Esophagus squamous epithelium (tissue), 5 donors: ENCODE results near the gene SH2D1B. TPM values are rescaled to one million over a fixed set of nuclear protein-coding genes. Genes with fewer than 3 reads are reported as not detected.
A peak's percentile ranks its signal among the peaks of the same experiment; 100 is the strongest.

Experiments
- DNase-seq: peaks from one replicate; lab custom pipeline; 2025; lab: John Stamatoyannopoulos, UW
- H3K27ac ChIP-seq, 4 donors: fragments of 200-600 bp; sonication (generic); one replicate each; pipeline ENCODE4 v1.5.1; 2016 to 2019; ENCODE audit warnings: mild to moderate bottlenecking in 1 of 4
- H3K27me3 ChIP-seq, 4 donors: fragments of 200-600 bp; sonication (generic); 1 replicate in 3 of 4; 2 replicates in 1 of 4; pipeline versions ENCODE4 v1.5.1 to v1.6.0; 2017 to 2021; ENCODE audit warnings: antibody characterized with exemption in 1 of 4
- H3K36me3 ChIP-seq, 3 donors: fragments of 200-600 bp; sonication (generic); one replicate each; pipeline ENCODE4 v1.5.1; 2016 to 2019
- H3K4me1 ChIP-seq, 3 donors: fragments of 200-600 bp; sonication (generic); one replicate each; pipeline ENCODE4 v1.5.1; 2017 to 2019
- H3K4me3 ChIP-seq, 4 donors: fragments of 200-600 bp; sonication (generic); 1 replicate in 3 of 4; 2 replicates in 1 of 4; pipeline ENCODE4 v1.5.1; 2016 to 2019; ENCODE audit warnings: mild to moderate bottlenecking in 2 of 4, moderate library complexity in 1 of 4
- H3K9me3 ChIP-seq, 3 donors: fragments of 200-600 bp; sonication (generic); one replicate each; pipeline ENCODE4 v1.5.1; 2016 to 2019
- CTCF ChIP-seq, 6 experiments: fragments of 450-650 bp in 4 of 6; fragments of 200-600 bp in 2 of 6; sonication (generic) in 2 of 6; IDR thresholded peaks; one replicate each; pipeline ENCODE4 v1.5.1; 2016 to 2019; ENCODE audit warnings: antibody characterized with exemption in 6 of 6, mild to moderate bottlenecking in 4 of 6, moderate library complexity in 4 of 6
- POLR2A ChIP-seq, 4 donors: fragments of 450-650 bp; IDR thresholded peaks; one replicate each; pipeline ENCODE4 v1.6.1; 2017; ENCODE audit warnings: antibody characterized with exemption in 4 of 4, mild to moderate bottlenecking in 4 of 4, moderate library complexity in 3 of 4
- WGBS, 2 donors: methylation state at CpG; one replicate each; pipeline ENCODE4 v1.1.5; 2018; 5-methylcytosine and 5-hydroxymethylcytosine counted together
- intact Hi-C: fragments of 100-400 bp; cut with DNase I; formaldehyde crosslinking; loops from one replicate; pipeline ENCODE4 v1.15.0; 2022
- total RNA-seq, 4 donors: library from RNA; depleted of rRNA; stranded (reverse); fragments of >200 nt; gene quantifications; one replicate each; pipeline ENCODE4 v1.1.0, GENCODE V29; 2016
- donor health status: DM: yes; HTN: yes; CAD: no.

The SH2D1B gene
- total RNA-seq, 4 donors from 2014 or later = 0.57 to 2.7 (median 0.78) TPM

GRCh38 chr1:162360874-162361260 lies 51.1 kb downstream of the SH2D1B start:
- no peak for DNase-seq
- no peaks in the 10 kb centered on the region for H3K27me3 ChIP-seq
- intact Hi-C loops = no loop called here
- H3K4me3 ChIP-seq = no peak overlapping the region
- H3K9me3 ChIP-seq = no peaks in the 10 kb centered on the region
- H3K27ac ChIP-seq = no peak overlapping the region
- peaks cover 0 to 6% (median 0%) of the 10 kb centered on the region in 3 donors for H3K36me3 ChIP-seq
- WGBS, 2 donors = 73 to 79% methylated on average over 3 to 4 of the region's 4 CpGs
- peaks cover 3 to 12% (median 4%) of the 10 kb centered on the region in 3 donors for H3K4me1 ChIP-seq
- no peak for TF ChIP-seq POLR2A (IDR thresholded peaks at IDR 0.05)
- TF ChIP-seq CTCF (IDR thresholded peaks at IDR 0.05) = no peak

GRCh38 chr1:162360237-162360873 lies 51.6 kb downstream of the SH2D1B start:
- Histone ChIP-seq H3K9me3 (no peaks in the 10 kb centered on the region), H3K27me3 (no peaks in the 10 kb centered on the region), H3K36me3 (peaks cover 0 to 6% (median 0%) of the 10 kb centered on the region in 3 donors), H3K4me1 (peaks cover 0 to 6% (median 3%) of the 10 kb centered on the region in 3 donors), H3K4me3 (no peak overlapping the region), H3K27ac (no peak overlapping the region)
- intact Hi-C loops = no loop called here
- no peak for DNase-seq
- 91 to 94% methylated on average over 8 to 10 of the region's 10 CpGs for WGBS, 2 donors
- no peak for TF ChIP-seq POLR2A (IDR thresholded peaks at IDR 0.05)

- no peak for DNase-seq
- Histone ChIP-seq H3K9me3 (no peaks in the 10 kb centered on the region), H3K27me3 (no peaks in the 10 kb centered on the region), H3K4me3 (no peak overlapping the region), H3K27ac (no peak overlapping the region), H3K36me3 (peaks cover 0 to 6% (median 0%) of the 10 kb centered on the region in 3 donors), H3K4me1 (no peaks in the 10 kb centered on the region)
- TF ChIP-seq POLR2A (IDR thresholded peaks at IDR 0.05) (no peak), CTCF (IDR thresholded peaks at IDR 0.05) (no peak)
- intact Hi-C loops = no loop called here
- 79 to 82% methylated on average over 9 of the region's 10 CpGs for WGBS, 2 donors
These were observed 52.3 kb downstream of the SH2D1B start for GRCh38 chr1:162359523-162360236.

- Histone ChIP-seq H3K4me3 (no peak overlapping the region), H3K27ac (no peak overlapping the region), H3K4me1 (no peaks in the 10 kb centered on the region), H3K36me3 (peaks cover 0 to 6% (median 0%) of the 10 kb centered on the region in 3 donors), H3K9me3 (no peaks in the 10 kb centered on the region), H3K27me3 (no peaks in the 10 kb centered on the region)
- TF ChIP-seq CTCF (IDR thresholded peaks at IDR 0.05) (no peak), POLR2A (IDR thresholded peaks at IDR 0.05) (no peak)
- 75 to 90% methylated on average over 1 of the region's 1 CpG for WGBS, 2 donors
- intact Hi-C loops = no loop called here
- DNase-seq = no peak
These were observed 53.0 kb downstream of the SH2D1B start for GRCh38 chr1:162358928-162359327.

DNA sequence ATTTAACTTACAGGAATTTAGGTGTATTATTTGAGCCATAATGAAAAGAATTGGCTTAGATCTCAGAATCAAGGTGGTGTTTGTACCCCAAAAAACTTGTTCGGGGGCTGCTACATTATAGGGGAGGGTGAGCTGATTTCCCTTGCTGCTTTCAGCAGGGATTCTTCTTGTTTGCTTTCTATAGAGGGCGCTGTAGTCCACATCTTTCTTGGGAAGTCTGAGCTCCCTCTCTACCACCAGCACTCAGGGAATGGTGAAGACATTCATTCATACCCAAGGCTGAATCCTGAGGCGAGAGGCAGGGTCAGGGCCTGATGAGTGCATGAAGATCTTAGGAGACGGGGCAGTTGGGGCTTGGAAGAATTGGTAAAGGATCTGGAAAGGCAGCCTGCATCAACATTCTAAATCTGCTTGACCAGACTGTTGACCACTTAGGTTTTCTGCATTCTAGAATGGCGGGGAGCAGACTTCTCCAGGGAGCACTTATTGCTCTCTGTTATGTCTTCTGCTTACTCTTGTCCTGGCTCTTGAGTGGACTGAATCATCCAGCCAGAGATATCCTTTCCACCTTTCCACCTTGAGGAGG lies 54.2 kb downstream of the SH2D1B start:
- Histone ChIP-seq H3K9me3 (no peaks in the 10 kb centered on the region), H3K4me3 (no peak overlapping the region), H3K27ac (no peak overlapping the region), H3K27me3 (no peaks in the 10 kb centered on the region), H3K4me1 (no peaks in the 10 kb centered on the region), H3K36me3 (peaks cover 0 to 6% (median 0%) of the 10 kb centered on the region in 3 donors)
- DNase-seq = no peak
- peak in 5 of 6 experiments; percentile 43 to 61 (median 45) for TF ChIP-seq CTCF (IDR thresholded peaks at IDR 0.05)
- no peak for TF ChIP-seq POLR2A (IDR thresholded peaks at IDR 0.05)
- WGBS, 2 donors = 37 to 53% methylated on average over 5 of the region's 5 CpGs
- intact Hi-C loops = no loop called here
